SU-DHL-6 (cell line): ENCODE data around the gene GBF1.

Source experiments
- H2AFZ ChIP-seq: fragments of 200-600 bp; sonication (generic); 2 replicates; pipeline ENCODE4 v1.6.1; 2014; ENCODE audit warnings: low read depth, mild to moderate bottlenecking, moderate library complexity, mixed read lengths, antibody characterized with exemption, low read length; ENCODE audit not compliant: severe bottlenecking
- H3F3A ChIP-seq: fragments of 200-600 bp; shearing (Covaris generic); 2 replicates; pipeline ENCODE4 v1.6.0; 2016; ENCODE audit warnings: antibody characterized with exemption, mild to moderate bottlenecking; ENCODE audit not compliant: insufficient read depth
- H3K27ac ChIP-seq: fragments of 200-600 bp; sonication (generic); 2 replicates; pipeline ENCODE4 v1.5.1; 2016; ENCODE audit warnings: low read depth, mild to moderate bottlenecking, low read length, moderate library complexity, mixed read lengths
- H3K27me3 ChIP-seq: fragments of 200-600 bp; sonication (generic), shearing (Covaris generic); 2 replicates; pipeline ENCODE4 v1.6.0; 2014; ENCODE audit warnings: mild to moderate bottlenecking, low read length
- H3K36me3 ChIP-seq: fragments of 200-600 bp; sonication (generic); 2 replicates; pipeline ENCODE4 v1.6.1; 2014; ENCODE audit warnings: mild to moderate bottlenecking, low read length, mixed read lengths
- H3K4me2 ChIP-seq: fragments of 300-600, 200-600 bp; shearing (Covaris generic), sonication (generic); 2 replicates; pipeline ENCODE4 v1.6.0; 2014; ENCODE audit warnings: low read length, low read depth, mild to moderate bottlenecking; ENCODE audit not compliant: poor library complexity, severe bottlenecking
- H3K4me3 ChIP-seq: fragments of 200-600 bp; sonication (generic); 2 replicates; pipeline ENCODE4 v1.5.1; 2014; ENCODE audit warnings: antibody characterized with exemption, low read length, mild to moderate bottlenecking, mixed read lengths; ENCODE audit not compliant: insufficient read depth, poor library complexity, severe bottlenecking
- H3K79me2 ChIP-seq: fragments of 200-600 bp; sonication (generic); 2 replicates; pipeline ENCODE4 v1.6.1; 2014; ENCODE audit warnings: mild to moderate bottlenecking, low read length, moderate library complexity; ENCODE audit not compliant: insufficient read depth
- H3K9ac ChIP-seq: fragments of 200-600 bp; sonication (generic); 2 replicates; pipeline ENCODE4 v1.7.0; 2014; ENCODE audit warnings: mild to moderate bottlenecking, low read length
- H3K9me2 ChIP-seq: fragments of 200-600 bp; sonication (generic); replicated peaks from 2 replicates; pipeline ENCODE4 v1.6.1; 2014; ENCODE audit warnings: low read length; ENCODE audit not compliant: insufficient read depth
- H3K9me3 ChIP-seq: fragments of 200-600 bp; sonication (generic); 2 replicates; pipeline ENCODE4 v1.6.1; 2014; ENCODE audit warnings: low read length, mixed read lengths; ENCODE audit not compliant: insufficient read depth
- H4K20me1 ChIP-seq: fragments of 200-600 bp; sonication (generic); 2 replicates; pipeline ENCODE4 v1.6.1; 2014; ENCODE audit warnings: low read depth, mild to moderate bottlenecking, antibody characterized with exemption, low read length, moderate library complexity, mixed read lengths
- CTCF ChIP-seq: fragments of 200-600 bp; sonication (generic); IDR thresholded peaks from one replicate; pipeline ENCODE4 v1.5.1; 2017; ENCODE audit warnings: antibody characterized with exemption, mild to moderate bottlenecking, low read length, moderate library complexity; ENCODE audit not compliant: insufficient read depth, poor library complexity, severe bottlenecking
- EZH2phosphoT487 ChIP-seq: fragments of 200-600 bp; sonication (generic), shearing (Covaris generic); conservative IDR thresholded peaks from 2 replicates; pipeline ENCODE4 v1.6.1; 2018; ENCODE audit warnings: mild to moderate bottlenecking, antibody characterized with exemption, low read length, moderate library complexity, mixed read lengths

The GBF1 gene

GRCh38 chr10:102235598-102235920 lies 9.8 kb upstream of the GBF1 start:
- H3K4me2 ChIP-seq = no peak overlapping the region
- no peaks in the 10 kb centered on the region for H4K20me1 ChIP-seq
- no peaks in the 10 kb centered on the region for H3K79me2 ChIP-seq
- TF ChIP-seq EZH2phosphoT487 (no peak), CTCF (no peak)
- H3F3A ChIP-seq = no peaks in the 10 kb centered on the region
- H3K9ac ChIP-seq = no peak overlapping the region
- H3K27ac ChIP-seq = no peak overlapping the region
- no peaks in the 10 kb centered on the region for H3K36me3 ChIP-seq
- no peak overlapping the region for H3K4me3 ChIP-seq
- H3K9me3 ChIP-seq = no peaks in the 10 kb centered on the region
- no peaks in the 10 kb centered on the region for H3K27me3 ChIP-seq
- H3K9me2 ChIP-seq = no peaks in the 10 kb centered on the region
- H2AFZ ChIP-seq = no peak overlapping the region

GRCh38 chr10:102236006-102236405 lies 9.3 kb upstream of the GBF1 start:
- no peaks in the 10 kb centered on the region for H3K27me3 ChIP-seq

GRCh38 chr10:102237711-102238252 lies 7.5 kb upstream of the GBF1 start:
- no peak for TF ChIP-seq EZH2phosphoT487
- TF ChIP-seq CTCF = no peak
- H3K4me2 ChIP-seq = no peak overlapping the region
- H3K27ac ChIP-seq = no peak overlapping the region
- no peak overlapping the region for H2AFZ ChIP-seq
- H3K79me2 ChIP-seq = no peaks in the 10 kb centered on the region
- H3K4me3 ChIP-seq = no peak overlapping the region
- H3K9me2 ChIP-seq = no peaks in the 10 kb centered on the region
- no peaks in the 10 kb centered on the region for H3K9me3 ChIP-seq
- H3K36me3 ChIP-seq = no peaks in the 10 kb centered on the region
- H3F3A ChIP-seq = no peaks in the 10 kb centered on the region
- no peaks in the 10 kb centered on the region for H3K27me3 ChIP-seq
- H3K9ac ChIP-seq = no peak overlapping the region
- H4K20me1 ChIP-seq = no peaks in the 10 kb centered on the region

More at GRCh38 chr10:102236006-102236405, 9.3 kb upstream of the GBF1 start:
- Histone ChIP-seq H3K79me2 (no peaks in the 10 kb centered on the region), H3K9ac (no peak overlapping the region), H3K4me2 (no peak overlapping the region), H3K9me2 (no peaks in the 10 kb centered on the region), H3K9me3 (no peaks in the 10 kb centered on the region), H3K4me3 (no peak overlapping the region), H2AFZ (no peak overlapping the region), H3K27ac (no peak overlapping the region), H4K20me1 (no peaks in the 10 kb centered on the region), H3K36me3 (no peaks in the 10 kb centered on the region), H3F3A (no peaks in the 10 kb centered on the region)
- TF ChIP-seq EZH2phosphoT487 = no peak
- no peak for TF ChIP-seq CTCF

DNA sequence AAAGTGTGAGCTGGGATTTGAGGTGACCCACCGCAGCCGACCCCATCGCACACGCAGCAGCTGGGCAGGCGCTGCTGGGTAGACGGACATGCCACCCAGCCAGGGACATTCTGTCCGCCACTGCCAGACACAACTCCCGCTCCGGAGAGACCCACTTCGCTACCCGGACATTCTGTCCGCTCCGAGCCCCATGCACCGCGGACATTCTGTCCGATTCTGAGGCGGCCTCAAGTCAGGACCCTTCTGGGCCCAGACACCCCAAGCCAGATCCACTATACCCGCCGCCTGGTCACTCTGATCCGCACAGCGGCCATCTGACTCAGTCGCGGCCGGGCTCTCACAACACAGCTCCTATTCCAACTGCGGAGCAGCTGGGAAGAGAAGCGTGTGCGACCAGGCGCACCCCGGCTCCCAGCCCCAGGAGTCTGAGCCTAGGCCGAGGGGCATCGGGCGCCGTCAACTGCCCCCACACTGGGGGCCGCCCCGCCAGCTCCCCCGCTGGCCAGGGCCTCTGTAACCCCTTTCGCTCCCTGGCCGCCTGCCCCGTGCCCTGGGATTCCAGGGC lies 4.8 kb upstream of the GBF1 start:
- no peaks in the 10 kb centered on the region for H4K20me1 ChIP-seq
- H3K9me3 ChIP-seq = no peaks in the 10 kb centered on the region
- H3K9ac ChIP-seq = no peak overlapping the region
- no peaks in the 10 kb centered on the region for H3K36me3 ChIP-seq
- no peaks in the 10 kb centered on the region for H3K27me3 ChIP-seq
- H3K4me2 ChIP-seq = no peak overlapping the region
- H3K79me2 ChIP-seq = peaks cover 1% of the 10 kb centered on the region
- no peak overlapping the region for H2AFZ ChIP-seq
- H3K27ac ChIP-seq = no peak overlapping the region
- no peaks in the 10 kb centered on the region for H3K9me2 ChIP-seq
- H3K4me3 ChIP-seq = no peak overlapping the region
- no peak for TF ChIP-seq CTCF
- TF ChIP-seq EZH2phosphoT487 = no peak
- no peaks in the 10 kb centered on the region for H3F3A ChIP-seq
